ENCODE data around the gene CDH4.

Gene CDH4

DNA sequence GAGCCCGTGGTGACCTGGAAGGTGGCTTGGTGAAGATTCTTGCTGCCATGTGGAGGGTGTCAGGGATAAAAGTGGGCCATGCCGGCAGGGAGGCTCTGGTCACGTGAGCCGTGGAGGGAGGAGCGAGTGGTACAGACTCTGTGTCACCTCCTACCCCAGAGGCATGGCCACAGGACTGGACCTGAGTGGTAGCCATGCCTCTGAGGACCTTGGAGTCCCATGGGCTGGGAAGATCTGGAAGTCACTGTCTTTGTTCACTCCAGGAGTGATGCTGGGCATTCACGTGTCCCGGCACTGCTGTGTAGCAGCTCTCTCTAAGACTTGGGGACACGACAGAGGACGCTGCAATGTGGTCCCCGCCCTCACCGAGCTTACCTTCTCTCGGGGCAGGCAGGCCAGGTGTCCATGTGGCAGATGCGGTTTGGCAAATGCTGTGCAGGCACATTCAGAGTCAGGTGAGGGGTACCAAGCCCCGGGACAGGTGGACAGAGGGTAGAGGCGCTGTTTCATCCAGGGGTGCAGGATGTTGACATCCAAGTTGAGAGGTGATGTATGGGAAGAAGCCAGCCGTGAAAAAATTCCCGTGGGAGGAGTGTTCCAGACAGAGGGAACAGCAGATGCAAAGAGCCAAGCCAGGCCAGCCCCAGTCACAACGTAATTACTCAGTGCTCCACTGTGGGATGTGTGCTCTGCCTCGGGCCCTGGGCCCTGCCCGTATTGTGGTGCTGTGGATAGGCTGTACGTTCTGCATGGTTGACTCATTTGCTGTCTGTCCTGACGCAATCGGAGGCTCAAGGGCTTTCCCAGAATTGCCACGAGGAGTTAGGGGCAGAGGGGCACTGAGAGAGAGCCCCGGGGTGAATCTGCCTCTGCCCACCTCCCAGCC, 505.9 kb downstream of the CDH4 start:
- H3K79me2 ChIP-seq (ENCODE audit: control insufficient read depth, insufficient read depth, low read length), result no peaks in the 10 kb centered on the region
- no peak overlapping the region for H3K23ac ChIP-seq (ENCODE audit: low read length)
- H4K5ac ChIP-seq (ENCODE audit: low read length), result no peak overlapping the region
- no peak for DNase-seq
- H3K9ac ChIP-seq (ENCODE audit: low read length), result no peak overlapping the region
- no peak overlapping the region for H2BK120ac ChIP-seq (ENCODE audit: low read depth, low read length)
- no peak overlapping the region for H3K4ac ChIP-seq (ENCODE audit: low read depth, low read length)
- H3K4me1 ChIP-seq (ENCODE audit: control insufficient read depth, low read depth, low read length), result no peaks in the 10 kb centered on the region
- no peaks in the 10 kb centered on the region for H3K79me1 ChIP-seq (ENCODE audit: low read length)
- no peak overlapping the region for H3K56ac ChIP-seq (ENCODE audit: low read length)
- no peak overlapping the region for H2AK5ac ChIP-seq (ENCODE audit: low read length)
- no peak overlapping the region for H3K27ac ChIP-seq (ENCODE audit: low read depth, low read length)
- no peak overlapping the region for H2BK5ac ChIP-seq (ENCODE audit: low read length)
- H3K18ac ChIP-seq (ENCODE audit: low read length), result no peak overlapping the region
- no peak overlapping the region for H4K8ac ChIP-seq (ENCODE audit: low read depth, low read length)
- no peaks in the 10 kb centered on the region for H3K27me3 ChIP-seq (ENCODE audit: insufficient read depth, low read length, poor library complexity)
- H2BK15ac ChIP-seq (replicated peaks; ENCODE audit: low read depth), result no peak overlapping the region
- H3K4me2 ChIP-seq (ENCODE audit: low read length), result no peak overlapping the region
- H3K36me3 ChIP-seq (ENCODE audit: control insufficient read depth, insufficient read depth, low read length), result no peaks in the 10 kb centered on the region
- WGBS (ENCODE audit: extremely low coverage, insufficient coverage, low lambda C conversion rate), result no CpG with 5 or more reads among the region's 25 CpGs
- no peak overlapping the region for H3K4me3 ChIP-seq (ENCODE audit: low read length)

- Histone ChIP-seq H3K9ac (ENCODE audit: low read length) (no peak overlapping the region), H3K79me2 (ENCODE audit: control insufficient read depth, insufficient read depth, low read length) (no peaks in the 10 kb centered on the region), H3K18ac (ENCODE audit: low read length) (no peak overlapping the region), H3K4ac (ENCODE audit: low read depth, low read length) (no peak overlapping the region), H2BK15ac (replicated peaks; ENCODE audit: low read depth) (no peak overlapping the region), H3K36me3 (ENCODE audit: control insufficient read depth, insufficient read depth, low read length) (no peaks in the 10 kb centered on the region), H3K56ac (ENCODE audit: low read length) (no peak overlapping the region), H3K4me1 (ENCODE audit: control insufficient read depth, low read depth, low read length) (no peaks in the 10 kb centered on the region), H2BK120ac (ENCODE audit: low read depth, low read length) (no peak overlapping the region), H2BK5ac (ENCODE audit: low read length) (no peak overlapping the region), H3K27ac (ENCODE audit: low read depth, low read length) (no peak overlapping the region), H3K23ac (ENCODE audit: low read length) (no peak overlapping the region), H2AK5ac (ENCODE audit: low read length) (no peak overlapping the region), H3K79me1 (ENCODE audit: low read length) (no peaks in the 10 kb centered on the region), H4K5ac (ENCODE audit: low read length) (no peak overlapping the region), H3K27me3 (ENCODE audit: insufficient read depth, low read length, poor library complexity) (no peaks in the 10 kb centered on the region), H3K4me3 (ENCODE audit: low read length) (no peak overlapping the region), H3K4me2 (ENCODE audit: low read length) (no peak overlapping the region), H4K8ac (ENCODE audit: low read depth, low read length) (no peak overlapping the region)
- WGBS (ENCODE audit: extremely low coverage, insufficient coverage, low lambda C conversion rate), result no CpG with 5 or more reads among the region's 25 CpGs
- DNase-seq, result no peak
Observed at GRCh38 chr20:61758564-61759200, 506.6 kb downstream of the CDH4 start.

- WGBS (ENCODE audit: extremely low coverage, insufficient coverage, low lambda C conversion rate), result no CpG with 5 or more reads among the region's 22 CpGs
- H3K4me1 ChIP-seq (ENCODE audit: control insufficient read depth, low read depth, low read length), result no peaks in the 10 kb centered on the region
- H2BK120ac ChIP-seq (ENCODE audit: low read depth, low read length), result no peak overlapping the region
Observed at GRCh38 chr20:61759286-61760065, 507.4 kb downstream of the CDH4 start.

DNA sequence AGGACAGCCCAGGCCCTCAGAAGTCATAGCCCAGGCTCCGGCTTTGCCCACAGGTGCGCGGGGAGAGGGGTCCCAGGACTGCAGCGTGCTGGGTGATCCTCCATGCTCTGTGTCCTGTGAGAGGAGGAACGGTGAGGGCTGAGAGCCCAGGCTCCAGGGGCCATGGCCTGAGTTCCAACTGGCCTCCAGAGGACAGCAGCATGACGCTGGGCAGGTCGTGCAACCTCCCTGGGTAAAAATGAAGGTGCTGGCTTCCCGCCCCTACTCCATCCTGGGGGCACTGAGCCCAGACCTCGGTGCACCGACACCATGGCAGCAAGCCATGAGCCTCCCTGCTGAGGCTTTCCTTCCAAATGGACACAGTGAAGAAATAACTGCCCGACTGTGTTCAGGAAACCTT, 508.3 kb downstream of the CDH4 start:
- H2BK5ac ChIP-seq (ENCODE audit: low read length), result no peak overlapping the region
- no peak overlapping the region for H2BK15ac ChIP-seq (replicated peaks; ENCODE audit: low read depth)
- no peak overlapping the region for H3K4me2 ChIP-seq (ENCODE audit: low read length)
- H3K4me1 ChIP-seq (ENCODE audit: control insufficient read depth, low read depth, low read length), result no peaks in the 10 kb centered on the region
- no peaks in the 10 kb centered on the region for H3K36me3 ChIP-seq (ENCODE audit: control insufficient read depth, insufficient read depth, low read length)
- H3K23ac ChIP-seq (ENCODE audit: low read length), result no peak overlapping the region
- H3K18ac ChIP-seq (ENCODE audit: low read length), result no peak overlapping the region
- H4K5ac ChIP-seq (ENCODE audit: low read length), result no peak overlapping the region
- no peak overlapping the region for H3K4ac ChIP-seq (ENCODE audit: low read depth, low read length)
- no peak overlapping the region for H3K9ac ChIP-seq (ENCODE audit: low read length)
- H3K79me2 ChIP-seq (ENCODE audit: control insufficient read depth, insufficient read depth, low read length), result no peaks in the 10 kb centered on the region
- H3K56ac ChIP-seq (ENCODE audit: low read length), result no peak overlapping the region
- no peak for DNase-seq
- H3K27ac ChIP-seq (ENCODE audit: low read depth, low read length), result no peak overlapping the region
- no peaks in the 10 kb centered on the region for H3K27me3 ChIP-seq (ENCODE audit: insufficient read depth, low read length, poor library complexity)
- no peak overlapping the region for H3K4me3 ChIP-seq (ENCODE audit: low read length)
- WGBS (ENCODE audit: extremely low coverage, insufficient coverage, low lambda C conversion rate), result no CpG with 5 or more reads among the region's 11 CpGs
- H2BK120ac ChIP-seq (ENCODE audit: low read depth, low read length), result no peak overlapping the region
- no peak overlapping the region for H4K8ac ChIP-seq (ENCODE audit: low read depth, low read length)
- no peaks in the 10 kb centered on the region for H3K79me1 ChIP-seq (ENCODE audit: low read length)
- no peak overlapping the region for H2AK5ac ChIP-seq (ENCODE audit: low read length)

More at GRCh38 chr20:61759286-61760065, 507.4 kb downstream of the CDH4 start:
- Histone ChIP-seq H3K56ac (ENCODE audit: low read length) (no peak overlapping the region), H2AK5ac (ENCODE audit: low read length) (no peak overlapping the region), H3K27me3 (ENCODE audit: insufficient read depth, low read length, poor library complexity) (no peaks in the 10 kb centered on the region), H3K79me1 (ENCODE audit: low read length) (no peaks in the 10 kb centered on the region), H3K4me3 (ENCODE audit: low read length) (no peak overlapping the region), H3K36me3 (ENCODE audit: control insufficient read depth, insufficient read depth, low read length) (no peaks in the 10 kb centered on the region), H3K27ac (ENCODE audit: low read depth, low read length) (no peak overlapping the region), H3K4ac (ENCODE audit: low read depth, low read length) (no peak overlapping the region), H3K9ac (ENCODE audit: low read length) (no peak overlapping the region), H3K23ac (ENCODE audit: low read length) (no peak overlapping the region), H3K4me2 (ENCODE audit: low read length) (no peak overlapping the region), H2BK5ac (ENCODE audit: low read length) (no peak overlapping the region), H3K18ac (ENCODE audit: low read length) (no peak overlapping the region), H4K5ac (ENCODE audit: low read length) (no peak overlapping the region), H3K79me2 (ENCODE audit: control insufficient read depth, insufficient read depth, low read length) (no peaks in the 10 kb centered on the region), H4K8ac (ENCODE audit: low read depth, low read length) (no peak overlapping the region), H2BK15ac (replicated peaks; ENCODE audit: low read depth) (no peak overlapping the region)
- no peak for DNase-seq

DNA sequence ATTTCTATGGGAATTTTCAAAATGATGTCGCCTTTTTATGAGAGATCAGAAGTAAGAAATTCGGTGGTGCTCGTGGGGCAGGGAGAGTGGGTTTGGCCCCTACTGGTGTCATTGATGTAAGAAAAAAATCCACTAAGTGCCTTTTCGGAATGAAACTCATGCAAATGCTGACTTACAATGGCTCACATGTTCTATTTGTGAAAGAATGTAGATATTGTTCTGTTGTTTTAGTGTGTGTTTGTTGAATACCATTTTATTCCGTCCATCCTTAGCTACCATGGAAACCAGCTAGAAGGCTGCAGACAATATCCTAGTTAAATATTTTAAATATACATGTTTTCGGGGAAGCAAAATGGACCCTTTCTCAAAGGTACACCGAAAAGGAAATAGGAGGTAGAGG, 508.7 kb downstream of the CDH4 start:
- no peaks in the 10 kb centered on the region for H3K27me3 ChIP-seq (ENCODE audit: insufficient read depth, low read length, poor library complexity)
- no peak overlapping the region for H4K5ac ChIP-seq (ENCODE audit: low read length)
- H3K79me2 ChIP-seq (ENCODE audit: control insufficient read depth, insufficient read depth, low read length), result no peaks in the 10 kb centered on the region
- no peak for DNase-seq
- H2AK5ac ChIP-seq (ENCODE audit: low read length), result no peak overlapping the region
- no peaks in the 10 kb centered on the region for H3K4me1 ChIP-seq (ENCODE audit: control insufficient read depth, low read depth, low read length)
- H3K27ac ChIP-seq (ENCODE audit: low read depth, low read length), result no peak overlapping the region
- WGBS (ENCODE audit: extremely low coverage, insufficient coverage, low lambda C conversion rate), result no CpG with 5 or more reads among the region's 7 CpGs
- no peak overlapping the region for H3K18ac ChIP-seq (ENCODE audit: low read length)
- H3K23ac ChIP-seq (ENCODE audit: low read length), result no peak overlapping the region
- no peaks in the 10 kb centered on the region for H3K79me1 ChIP-seq (ENCODE audit: low read length)
- no peak overlapping the region for H2BK120ac ChIP-seq (ENCODE audit: low read depth, low read length)
- H3K36me3 ChIP-seq (ENCODE audit: control insufficient read depth, insufficient read depth, low read length), result no peaks in the 10 kb centered on the region
- H3K56ac ChIP-seq (ENCODE audit: low read length), result no peak overlapping the region
- H2BK5ac ChIP-seq (ENCODE audit: low read length), result no peak overlapping the region
- no peak overlapping the region for H3K9ac ChIP-seq (ENCODE audit: low read length)
- H3K4me3 ChIP-seq (ENCODE audit: low read length), result no peak overlapping the region
- no peak overlapping the region for H2BK15ac ChIP-seq (replicated peaks; ENCODE audit: low read depth)
- H3K4ac ChIP-seq (ENCODE audit: low read depth, low read length), result no peak overlapping the region
- H4K8ac ChIP-seq (ENCODE audit: low read depth, low read length), result no peak overlapping the region
- no peak overlapping the region for H3K4me2 ChIP-seq (ENCODE audit: low read length)

Data from mesendoderm (in vitro differentiated cells).